Suprapubic skin (tissue), 4 donors: ENCODE results near the gene LCTL. TPM values are rescaled to one million over a fixed set of nuclear protein-coding genes. Genes with fewer than 3 reads are reported as not detected.

Source experiments
- DNase-seq, 2 donors: peaks; one replicate each; pipeline ENCODE4 v3.0.0-alpha.2; 2019; ENCODE audit warnings: low spot score in 2 of 2
- H3K27ac ChIP-seq: fragments of 200-600 bp; sonication (generic); one replicate; pipeline ENCODE4 v1.5.1; 2019
- H3K27me3 ChIP-seq: fragments of 200-600 bp; sonication (generic); one replicate; pipeline ENCODE4 v1.5.1; 2019
- H3K36me3 ChIP-seq: fragments of 200-600 bp; sonication (generic); one replicate; pipeline ENCODE4 v1.5.1; 2019
- H3K4me1 ChIP-seq: fragments of 200-600 bp; sonication (generic); one replicate; pipeline ENCODE4 v1.5.1; 2019
- H3K4me3 ChIP-seq: fragments of 200-600 bp; sonication (generic); one replicate; pipeline ENCODE4 v1.5.1; 2019; ENCODE audit warnings: mild to moderate bottlenecking
- H3K9me3 ChIP-seq: fragments of 200-600 bp; sonication (generic); one replicate; pipeline ENCODE4 v1.5.1; 2019
- EP300 ChIP-seq: sonication (generic); formaldehyde crosslinking; IDR thresholded peaks from one replicate; pipeline ENCODE4 v1.6.1; 2017; ENCODE audit warnings: antibody characterized with exemption
- POLR2A ChIP-seq, 2 donors: fragments of 450-650 bp; IDR thresholded peaks; one replicate each; pipeline ENCODE4 v1.6.1; 2017; ENCODE audit warnings: antibody characterized with exemption in 2 of 2, mild to moderate bottlenecking in 2 of 2, moderate library complexity in 2 of 2
- POLR2AphosphoS5 ChIP-seq, 3 donors: sonication (generic); formaldehyde crosslinking; IDR thresholded peaks; one replicate each; pipeline ENCODE4 v1.6.1; 2017; ENCODE audit warnings: antibody characterized with exemption in 3 of 3
- WGBS: methylation state at CpG from one replicate; pipeline ENCODE4 v1.1.5; 2018; 5-methylcytosine and 5-hydroxymethylcytosine counted together
- total RNA-seq, 4 donors: library from RNA; depleted of rRNA; stranded (reverse); fragments of >200 nt; gene quantifications; one replicate each; pipeline ENCODE4 v1.1.0, GENCODE V29; 2016
- TF ChIP-seq, protein P1 (sequence below), 2 donors: fragments of 200-600 bp in 1 of 2; fragments of 450-650 bp in 1 of 2; sonication (generic) in 1 of 2; IDR thresholded peaks; one replicate each; pipeline ENCODE4 v1.5.1; 2016 to 2019; ENCODE audit warnings: antibody characterized with exemption in 2 of 2, mild to moderate bottlenecking in 1 of 2, moderate library complexity in 1 of 2

LCTL gene
- total RNA-seq, 4 donors from 2014 or later, result 0.23 TPM; not detected in 3

DNA sequence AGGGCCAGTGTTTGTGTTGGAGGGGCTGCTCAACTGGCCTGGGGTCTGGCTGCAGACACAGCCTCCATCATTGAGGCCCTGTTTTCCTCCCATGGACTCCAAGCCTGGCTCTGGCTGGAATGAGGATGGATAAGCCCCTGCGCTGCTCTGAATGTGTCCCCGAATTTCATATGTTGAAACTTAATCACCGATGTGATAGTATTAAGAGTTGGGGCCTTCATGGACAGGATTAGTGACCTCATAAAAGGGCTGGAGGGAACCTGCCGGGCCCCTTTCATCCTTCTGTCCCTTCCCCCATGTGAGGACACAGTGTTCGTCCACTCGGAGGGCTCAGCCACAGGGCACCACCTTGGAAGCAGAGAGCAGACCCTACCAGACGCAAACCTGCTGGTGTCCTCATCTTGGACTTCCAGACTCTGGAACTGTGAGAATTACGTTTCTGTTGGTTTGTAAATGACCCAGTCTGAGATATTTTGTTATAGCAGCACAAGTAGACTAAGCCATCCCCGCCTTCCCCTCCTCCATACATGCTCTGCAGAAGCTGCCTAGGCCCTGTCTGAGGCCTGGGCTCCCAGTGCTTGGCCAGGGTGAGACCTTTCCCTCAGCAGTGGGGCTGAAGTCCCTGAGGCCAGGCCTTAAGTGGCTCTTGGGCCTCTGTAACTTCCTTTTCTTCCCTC lies 3.8 kb upstream of the LCTL start:
- no peaks in the 10 kb centered on the region for H3K27me3 ChIP-seq
- H3K27ac ChIP-seq, result no peak overlapping the region
- no peaks in the 10 kb centered on the region for H3K4me1 ChIP-seq
- H3K9me3 ChIP-seq, result no peaks in the 10 kb centered on the region
- peak in 1 of 2 donors; percentile 28 for DNase-seq
- TF ChIP-seq EP300, result no peak
- TF ChIP-seq POLR2A (IDR thresholded peaks at IDR 0.05), result no peak
- TF ChIP-seq POLR2AphosphoS5 (IDR thresholded peaks at IDR 0.05), result no peak
- TF ChIP-seq, protein P1, sequence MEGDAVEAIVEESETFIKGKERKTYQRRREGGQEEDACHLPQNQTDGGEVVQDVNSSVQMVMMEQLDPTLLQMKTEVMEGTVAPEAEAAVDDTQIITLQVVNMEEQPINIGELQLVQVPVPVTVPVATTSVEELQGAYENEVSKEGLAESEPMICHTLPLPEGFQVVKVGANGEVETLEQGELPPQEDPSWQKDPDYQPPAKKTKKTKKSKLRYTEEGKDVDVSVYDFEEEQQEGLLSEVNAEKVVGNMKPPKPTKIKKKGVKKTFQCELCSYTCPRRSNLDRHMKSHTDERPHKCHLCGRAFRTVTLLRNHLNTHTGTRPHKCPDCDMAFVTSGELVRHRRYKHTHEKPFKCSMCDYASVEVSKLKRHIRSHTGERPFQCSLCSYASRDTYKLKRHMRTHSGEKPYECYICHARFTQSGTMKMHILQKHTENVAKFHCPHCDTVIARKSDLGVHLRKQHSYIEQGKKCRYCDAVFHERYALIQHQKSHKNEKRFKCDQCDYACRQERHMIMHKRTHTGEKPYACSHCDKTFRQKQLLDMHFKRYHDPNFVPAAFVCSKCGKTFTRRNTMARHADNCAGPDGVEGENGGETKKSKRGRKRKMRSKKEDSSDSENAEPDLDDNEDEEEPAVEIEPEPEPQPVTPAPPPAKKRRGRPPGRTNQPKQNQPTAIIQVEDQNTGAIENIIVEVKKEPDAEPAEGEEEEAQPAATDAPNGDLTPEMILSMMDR (IDR thresholded peaks at IDR 0.05), result no peak
- no peaks in the 10 kb centered on the region for H3K36me3 ChIP-seq
- WGBS, result 97% methylated on average over 9 of the region's 9 CpGs
- no peak overlapping the region for H3K4me3 ChIP-seq

- H3K4me3 ChIP-seq, result no peak overlapping the region
- no peaks in the 10 kb centered on the region for H3K36me3 ChIP-seq
- WGBS, result 91% methylated on average over 7 of the region's 7 CpGs
- DNase-seq, result no peak
- H3K9me3 ChIP-seq, result no peaks in the 10 kb centered on the region
- no peaks in the 10 kb centered on the region for H3K27me3 ChIP-seq
- TF ChIP-seq POLR2A (IDR thresholded peaks at IDR 0.05) (no peak), POLR2AphosphoS5 (IDR thresholded peaks at IDR 0.05) (no peak), EP300 (no peak)
- TF ChIP-seq, protein P1 (IDR thresholded peaks at IDR 0.05), result no peak
- H3K27ac ChIP-seq, result no peak overlapping the region
- H3K4me1 ChIP-seq, result no peaks in the 10 kb centered on the region
Measured at GRCh38 chr15:66567897-66568296, 2.1 kb upstream of the LCTL start.

DNA sequence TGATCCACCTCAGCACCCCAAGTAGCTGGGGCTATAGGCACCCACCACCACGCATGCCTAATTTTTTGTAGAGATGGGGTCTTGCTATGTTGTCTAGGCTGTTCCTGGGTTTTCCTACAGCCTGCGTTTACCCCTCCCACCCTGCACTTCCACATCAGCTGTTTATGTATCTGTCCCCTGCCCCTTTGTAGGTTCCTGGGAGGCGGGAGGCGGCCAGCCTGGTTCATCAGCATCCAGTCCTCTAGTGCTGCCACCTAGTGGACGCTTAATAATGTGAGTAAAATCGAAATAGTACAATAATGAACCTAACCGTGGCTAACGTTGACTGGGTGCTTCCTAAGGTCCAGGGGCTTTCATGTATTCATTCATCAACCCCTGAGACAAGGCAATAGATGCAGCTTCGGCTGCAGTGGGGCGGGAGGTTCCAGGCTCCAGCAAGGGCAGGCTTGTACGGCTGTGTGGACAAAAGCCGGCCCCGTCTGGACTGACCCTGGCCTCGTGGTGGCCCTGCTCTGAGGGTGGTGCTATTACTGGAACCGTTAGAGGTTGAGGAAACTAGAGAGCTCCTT lies 1.2 kb upstream of the LCTL start:
- Histone ChIP-seq H3K9me3 (no peaks in the 10 kb centered on the region), H3K4me3 (no peak overlapping the region), H3K27ac (no peak overlapping the region), H3K4me1 (no peaks in the 10 kb centered on the region), H3K36me3 (no peaks in the 10 kb centered on the region), H3K27me3 (no peaks in the 10 kb centered on the region)
- TF ChIP-seq POLR2AphosphoS5 (IDR thresholded peaks at IDR 0.05), result no peak
- TF ChIP-seq, protein P1 (IDR thresholded peaks at IDR 0.05), result peak in 1 of 2 donors; percentile 68
- DNase-seq, result no peak
- WGBS, result 36% methylated on average over 15 of the region's 15 CpGs

GRCh38 chr15:66565141-66565641 lies 607 bp downstream of the LCTL start:
- no peak overlapping the region for H3K4me3 ChIP-seq
- no peak overlapping the region for H3K27ac ChIP-seq
- 82% methylated on average over 9 of the region's 9 CpGs for WGBS
- no peak for TF ChIP-seq POLR2AphosphoS5 (IDR thresholded peaks at IDR 0.05)
- TF ChIP-seq POLR2A (IDR thresholded peaks at IDR 0.05), result no peak
- no peak for TF ChIP-seq EP300
- TF ChIP-seq, protein P1 (IDR thresholded peaks at IDR 0.05), result no peak
- H3K4me1 ChIP-seq, result no peaks in the 10 kb centered on the region
- H3K36me3 ChIP-seq, result no peaks in the 10 kb centered on the region
- H3K9me3 ChIP-seq, result no peaks in the 10 kb centered on the region
- DNase-seq, result peak in 1 of 2 donors; percentile 74
- H3K27me3 ChIP-seq, result no peaks in the 10 kb centered on the region
